NCI-H2029 treated with DMSO at 0.1 percent for 48 hours (cell line): Measurements from ENCODE around the gene NCAPD3.

Experiments
- DNase-seq: peaks from one replicate; lab custom pipeline; 2025; lab: John Stamatoyannopoulos, UW

NCAPD3 gene

DNA sequence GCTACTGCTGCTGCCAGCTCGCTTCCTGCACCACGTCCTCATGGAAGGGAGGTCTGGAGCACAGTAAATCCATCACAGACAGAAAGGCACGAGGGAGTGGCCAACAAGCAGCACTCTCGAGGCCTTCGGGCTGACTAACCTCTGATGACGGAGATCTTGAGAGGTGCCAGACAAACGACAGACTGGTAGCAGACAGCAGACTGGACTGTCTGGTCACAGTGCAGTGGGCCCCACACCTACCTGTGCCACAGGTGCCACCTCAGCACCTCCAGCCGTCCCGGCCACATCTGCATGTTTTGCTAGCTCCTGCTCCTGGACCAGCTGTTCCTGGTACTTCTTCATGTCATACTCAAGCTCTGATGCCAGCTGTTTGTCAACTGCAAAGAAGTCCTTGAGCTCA, 64.1 kb downstream of the NCAPD3 start:
- no peak for DNase-seq

DNA sequence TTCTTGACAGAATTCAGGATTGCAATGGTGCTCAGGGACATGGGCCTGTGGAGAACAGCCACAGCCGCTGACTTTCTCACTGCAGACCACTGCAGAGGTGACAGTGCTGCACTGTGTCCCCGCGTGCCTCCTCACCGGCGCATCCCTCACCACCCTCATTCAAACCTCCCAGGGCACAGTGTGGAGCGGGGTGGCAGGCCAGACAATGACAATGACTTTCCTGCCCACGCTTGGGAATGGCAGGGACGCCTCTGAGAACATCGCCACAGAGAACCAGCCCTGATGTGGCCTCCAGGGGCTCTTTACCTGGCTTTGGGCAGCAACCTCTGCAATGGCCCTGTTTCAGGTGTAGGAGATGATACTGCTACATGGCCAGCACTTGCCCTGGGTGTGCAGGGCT, 65.7 kb downstream of the NCAPD3 start:
- no peak for DNase-seq

GRCh38 chr11:134157451-134157850, 66.3 kb downstream of the NCAPD3 start:
- DNase-seq, result no peak

DNA sequence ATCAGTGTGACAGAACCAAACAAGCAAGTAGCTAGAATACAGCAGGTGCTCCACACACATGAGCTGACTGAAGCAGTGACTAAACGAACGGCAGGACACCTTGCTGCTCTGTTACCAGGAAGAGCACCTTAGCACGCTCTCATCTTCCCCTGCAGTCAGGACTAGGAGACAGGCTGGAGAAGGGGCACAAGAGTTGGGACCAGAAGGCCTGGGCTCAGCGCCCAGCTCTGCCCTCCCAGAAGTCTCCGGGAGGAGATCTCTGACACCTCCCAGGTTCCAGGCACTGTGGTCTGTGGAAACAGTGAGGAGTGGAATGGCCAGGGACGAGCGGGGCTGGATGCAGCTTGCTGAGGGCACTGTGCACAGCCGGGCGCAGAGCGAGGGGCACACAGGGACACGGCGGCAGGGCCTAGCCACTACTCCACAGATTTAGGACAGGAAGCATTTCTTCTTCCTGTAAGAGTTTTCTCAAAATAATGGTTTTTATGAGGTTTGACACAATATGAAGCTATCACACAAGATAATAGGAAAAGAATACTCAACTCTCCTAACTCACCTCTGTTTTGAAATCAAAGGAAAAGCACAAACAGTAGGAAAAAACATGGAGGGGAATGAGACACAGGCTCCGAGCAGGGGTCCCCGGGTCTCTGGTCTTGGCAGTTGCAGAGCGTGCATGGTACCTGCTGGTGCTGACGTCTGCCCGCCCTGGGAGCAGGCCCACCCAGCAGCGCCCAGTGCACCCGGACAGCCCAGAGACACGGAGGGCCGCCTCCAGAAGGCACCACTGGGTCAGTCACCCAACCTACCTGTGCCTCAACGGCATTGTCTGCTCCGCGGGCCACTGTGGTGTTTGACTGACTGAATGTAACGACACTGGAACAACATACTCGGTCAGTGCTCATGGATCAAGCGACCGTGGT, 67.6 kb downstream of the NCAPD3 start:
- DNase-seq, result no peak

GRCh38 chr11:134155456-134155855, 68.3 kb downstream of the NCAPD3 start:
- no peak for DNase-seq

- DNase-seq, result no peak
These were observed 69.3 kb downstream of the NCAPD3 start for GRCh38 chr11:134154441-134154840.

DNA sequence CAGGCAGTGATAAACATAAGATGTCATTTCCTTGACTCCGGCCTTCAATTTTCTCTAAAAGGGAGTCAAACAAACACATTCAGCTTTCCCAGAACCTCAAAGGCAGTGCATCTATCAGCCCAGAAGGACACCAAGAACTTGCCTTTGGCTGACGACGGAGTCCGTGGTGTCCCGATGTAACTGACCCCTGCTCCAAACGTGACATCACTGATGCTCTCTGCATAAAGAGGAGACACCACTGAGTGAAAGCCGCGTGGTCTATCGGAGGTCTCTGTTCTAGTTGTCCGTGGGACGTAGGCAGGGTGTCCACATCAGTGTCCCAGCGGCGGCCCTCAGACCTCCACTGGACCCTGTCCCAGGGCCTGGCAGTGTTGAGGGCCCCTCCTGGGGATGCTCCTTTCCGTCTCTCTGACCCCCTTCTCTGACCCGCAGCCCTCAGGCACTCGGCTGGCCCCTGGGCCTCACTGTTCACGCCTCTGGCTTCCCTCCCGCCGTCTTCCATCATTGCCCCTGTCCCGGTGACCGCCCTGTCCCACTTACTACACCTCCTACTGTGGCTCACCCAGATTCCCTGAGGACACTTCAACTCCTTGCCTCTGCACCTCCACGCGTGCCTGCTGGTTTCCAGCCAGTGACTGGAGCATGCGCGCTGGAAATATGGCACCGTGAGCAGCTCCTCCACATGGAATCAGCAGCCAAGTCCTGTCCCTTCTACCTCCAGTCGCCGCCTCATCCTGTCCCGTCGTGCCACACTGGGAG, 70.4 kb downstream of the NCAPD3 start:
- no peak for DNase-seq

GRCh38 chr11:134152696-134153095, 71.1 kb downstream of the NCAPD3 start:
- DNase-seq, result no peak

GRCh38 chr11:134151083-134151747, 72.6 kb downstream of the NCAPD3 start:
- DNase-seq, result no peak

- no peak for DNase-seq
These were observed 73.4 kb downstream of the NCAPD3 start for GRCh38 chr11:134150195-134150903.

- DNase-seq, result no peak
These were observed 74.4 kb downstream of the NCAPD3 start for GRCh38 chr11:134149371-134149770.

- DNase-seq, result no peak
These were observed 77.2 kb downstream of the NCAPD3 start for GRCh38 chr11:134146598-134146997.

- DNase-seq, result no peak
These were observed 78.1 kb downstream of the NCAPD3 start for GRCh38 chr11:134145715-134146114.

DNA sequence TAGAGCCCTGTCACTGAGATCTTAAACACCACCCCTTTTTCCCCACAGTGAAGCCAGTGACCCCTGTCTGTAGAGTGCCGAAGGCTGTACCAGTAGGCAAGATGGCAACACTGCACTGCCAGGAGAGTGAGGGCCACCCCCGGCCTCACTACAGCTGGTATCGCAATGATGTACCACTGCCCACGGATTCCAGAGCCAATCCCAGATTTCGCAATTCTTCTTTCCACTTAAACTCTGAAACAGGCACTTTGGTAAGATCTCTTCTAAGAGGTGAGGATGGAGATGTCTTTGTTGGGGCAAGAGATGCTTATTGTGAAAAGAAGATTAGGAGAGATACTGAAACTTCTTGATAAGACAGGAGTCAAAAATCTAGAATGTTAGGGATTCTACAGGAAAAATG, 79.0 kb downstream of the NCAPD3 start:
- no peak for DNase-seq

GRCh38 chr11:134143801-134144200, 80.0 kb downstream of the NCAPD3 start:
- DNase-seq, result no peak

DNA sequence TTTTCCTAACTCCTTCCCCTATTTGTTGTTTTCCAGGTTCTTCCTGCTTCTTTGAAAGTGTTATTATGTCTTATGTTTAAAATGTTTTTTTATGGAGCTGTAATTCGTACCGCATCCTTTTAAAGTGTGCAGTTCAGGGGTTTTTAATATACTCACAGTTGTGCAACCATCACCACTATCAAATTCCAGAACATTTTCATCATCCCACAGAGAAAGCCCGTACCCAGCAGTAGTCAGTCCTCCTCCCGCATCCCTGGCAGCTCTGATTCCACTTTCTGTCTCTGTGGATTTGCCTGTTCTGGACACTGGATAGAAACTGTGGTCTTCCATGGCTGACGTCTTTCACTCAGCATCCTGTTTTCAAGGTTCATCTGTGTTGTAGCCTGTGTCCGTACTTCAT, 81.2 kb downstream of the NCAPD3 start:
- DNase-seq, result no peak

DNA sequence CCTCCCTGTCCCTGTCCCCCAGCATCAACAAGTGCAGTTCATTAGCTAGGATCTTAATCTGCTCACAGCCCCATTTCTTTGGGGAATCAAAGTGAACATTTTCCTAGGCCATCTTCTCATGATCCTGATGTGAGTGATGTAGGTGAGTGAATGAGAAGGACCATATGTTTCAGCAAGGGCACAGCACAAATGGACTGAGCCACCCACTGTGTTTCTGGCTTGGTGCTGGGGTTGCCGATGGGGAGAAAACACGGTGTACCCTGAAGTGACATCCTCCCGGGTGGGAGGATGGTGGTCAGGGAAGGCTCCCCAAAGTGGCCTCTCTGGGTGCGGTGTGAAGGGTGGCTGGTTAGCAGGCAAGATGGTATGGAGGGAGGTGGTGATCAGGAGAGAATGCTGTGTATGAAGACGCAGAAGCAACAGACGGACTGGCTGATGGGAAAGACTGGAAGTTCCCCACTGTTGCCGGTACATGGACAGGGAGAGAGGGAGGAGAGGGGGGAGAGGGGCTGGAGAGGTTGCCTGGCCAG, 82.7 kb downstream of the NCAPD3 start:
- no peak for DNase-seq

- peak; percentile 45 for DNase-seq
These were observed 83.9 kb downstream of the NCAPD3 start for GRCh38 chr11:134139873-134140331.

DNA sequence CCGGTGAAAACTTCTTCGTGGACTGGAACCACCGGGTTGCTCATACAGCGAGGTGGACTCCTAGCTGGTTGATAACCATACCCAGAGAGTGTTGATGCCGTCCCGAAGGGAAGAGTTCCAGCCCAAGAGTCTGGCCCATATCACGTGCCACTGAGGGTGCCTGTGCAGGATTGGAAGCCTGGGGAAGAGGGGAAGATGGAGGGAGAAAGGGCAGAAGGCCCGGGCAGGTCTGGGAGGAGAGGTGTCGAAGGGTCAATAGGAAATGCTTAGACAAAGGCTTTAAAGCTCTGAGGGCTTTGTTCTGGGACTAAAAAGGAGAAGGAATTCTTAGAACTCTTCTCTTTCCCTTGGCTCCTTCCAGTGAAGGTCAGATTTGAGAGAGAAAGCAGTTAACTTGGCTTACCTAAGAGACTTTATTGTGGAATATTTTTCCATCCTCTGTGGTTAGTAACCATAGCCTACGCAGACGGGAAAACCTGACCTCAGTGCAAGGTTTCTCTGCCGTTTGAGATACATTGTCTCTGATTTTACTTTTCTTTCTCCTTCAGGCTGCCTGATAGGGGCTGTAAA, 84.4 kb downstream of the NCAPD3 start:
- DNase-seq, result no peak

DNA sequence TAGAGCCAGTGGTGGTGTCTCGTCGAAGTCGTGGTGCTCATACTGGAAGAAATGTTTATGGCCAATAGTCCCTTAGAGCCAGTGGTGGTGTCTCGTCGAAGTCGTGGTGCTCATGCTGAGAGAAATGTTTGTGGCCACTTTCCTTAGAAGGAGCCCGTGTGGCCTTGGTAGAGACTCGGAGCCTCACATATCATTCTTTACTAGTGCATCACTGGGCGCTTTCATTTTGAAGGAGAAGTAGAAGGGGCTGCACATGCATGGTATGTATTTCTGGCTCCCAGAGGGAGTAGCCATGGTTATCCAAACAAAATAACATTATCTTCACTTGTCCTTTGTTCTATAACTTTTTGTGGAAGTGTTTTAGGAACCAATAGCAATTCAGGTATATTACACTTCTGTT, 85.4 kb downstream of the NCAPD3 start:
- no peak for DNase-seq

DNA sequence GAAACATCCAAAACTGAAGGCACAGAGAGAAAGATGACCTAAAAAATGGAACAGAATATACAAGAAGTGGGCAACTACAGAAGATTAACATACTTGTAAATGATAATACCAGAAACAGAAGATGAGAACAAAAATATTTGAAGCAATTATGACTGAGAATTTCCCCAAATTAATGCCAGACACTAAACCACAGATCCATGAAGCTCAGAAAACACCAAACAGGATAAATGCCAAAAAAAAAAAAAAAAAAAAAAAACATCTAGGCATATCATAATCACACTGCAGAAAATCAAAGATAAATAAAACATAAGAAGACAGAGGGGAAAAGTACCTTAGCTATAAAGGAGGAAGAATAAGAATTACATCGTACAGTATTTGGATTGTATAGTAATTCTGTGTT, 89.6 kb downstream of the NCAPD3 start:
- DNase-seq, result no peak
